H9 (cell line): Measurements from ENCODE around the gene FTO. TPM values are rescaled to one million over a fixed set of nuclear protein-coding genes. Genes with fewer than 3 reads are reported as not detected.

Experiments
- DNase-seq: peaks from one replicate; pipeline ENCODE4 v3.0.0-alpha.2; 2017
- H2AFZ ChIP-seq: one replicate; pipeline ENCODE4 v1.6.1; 2013; ENCODE audit warnings: mild to moderate bottlenecking, low read length, control low read depth, moderate library complexity
- H2AK5ac ChIP-seq: 2 replicates; pipeline ENCODE4 v1.6.1; 2013; ENCODE audit warnings: low read length, control low read depth, mixed read lengths; ENCODE audit not compliant: insufficient read length
- H2BK120ac ChIP-seq: one replicate; pipeline ENCODE4 v1.6.1; 2013; ENCODE audit warnings: low read depth, mild to moderate bottlenecking, low read length, control low read depth, inconsistent platforms; ENCODE audit not compliant: poor library complexity, severe bottlenecking
- H2BK12ac ChIP-seq: 2 replicates; pipeline ENCODE4 v1.6.1; 2013; ENCODE audit warnings: low read length, control low read depth, mixed read lengths, low read depth; ENCODE audit not compliant: insufficient read length
- H2BK15ac ChIP-seq: 2 replicates; pipeline ENCODE4 v1.6.1; 2013; ENCODE audit warnings: low read depth, low read length, control low read depth
- H2BK20ac ChIP-seq: one replicate; pipeline ENCODE4 v1.6.1; 2013; ENCODE audit warnings: low read depth, mild to moderate bottlenecking, low read length, control low read depth, inconsistent platforms; ENCODE audit not compliant: poor library complexity, severe bottlenecking
- H2BK5ac ChIP-seq: 2 replicates; pipeline ENCODE4 v1.6.1; 2013; ENCODE audit warnings: low read length, control low read depth, mixed read lengths; ENCODE audit not compliant: insufficient read length
- H3K14ac ChIP-seq: 2 replicates; pipeline ENCODE4 v1.6.1; 2013; ENCODE audit warnings: low read length, control low read depth; ENCODE audit not compliant: insufficient read depth
- H3K18ac ChIP-seq: 2 replicates; pipeline ENCODE4 v1.6.1; 2013; ENCODE audit warnings: low read depth, mild to moderate bottlenecking, mixed read lengths, low read length, control low read depth; ENCODE audit not compliant: insufficient read length
- H3K23ac ChIP-seq: 2 replicates; pipeline ENCODE4 v1.6.1; 2013; ENCODE audit warnings: low read length, control low read depth, mixed read lengths, low read depth; ENCODE audit not compliant: insufficient read length
- H3K23me2 ChIP-seq: 2 replicates; pipeline ENCODE4 v1.6.1; 2013; ENCODE audit warnings: low read depth, mild to moderate bottlenecking, mixed read lengths, low read length, control low read depth; ENCODE audit not compliant: insufficient read length, poor library complexity, severe bottlenecking
- H3K27ac ChIP-seq: 2 replicates; pipeline ENCODE4 v1.5.1; 2013; ENCODE audit warnings: low read length, control low read depth, mixed read lengths, low read depth; ENCODE audit not compliant: insufficient read length
- H3K27me3 ChIP-seq: 2 replicates; pipeline ENCODE4 v1.6.1; 2013; ENCODE audit warnings: low read length, control low read depth, inconsistent platforms; ENCODE audit not compliant: insufficient read depth
- H3K4ac ChIP-seq: 2 replicates; pipeline ENCODE4 v1.6.1; 2013; ENCODE audit warnings: low read depth, mild to moderate bottlenecking, control low read depth, inconsistent platforms, low read length, moderate library complexity
- H3K4me1 ChIP-seq: 2 replicates; pipeline ENCODE4 v1.6.1; 2013; ENCODE audit warnings: low read length, control low read depth, inconsistent platforms; ENCODE audit not compliant: insufficient read depth
- H3K4me2 ChIP-seq: 2 replicates; pipeline ENCODE4 v1.6.1; 2013; ENCODE audit warnings: low read length, control low read depth, mixed read lengths; ENCODE audit not compliant: insufficient read length, insufficient read depth
- H3K56ac ChIP-seq: 2 replicates; pipeline ENCODE4 v1.6.1; 2013; ENCODE audit warnings: low read depth, mild to moderate bottlenecking, mixed read lengths, low read length, control low read depth; ENCODE audit not compliant: insufficient read length
- H3K79me1 ChIP-seq: 2 replicates; pipeline ENCODE4 v1.6.1; 2013; ENCODE audit warnings: low read depth, mild to moderate bottlenecking, moderate library complexity, low read length, control low read depth, inconsistent platforms; ENCODE audit not compliant: insufficient read depth, poor library complexity, severe bottlenecking
- H3K79me2 ChIP-seq: 2 replicates; pipeline ENCODE4 v1.6.1; 2013; ENCODE audit warnings: low read length, control low read depth, inconsistent platforms; ENCODE audit not compliant: insufficient read depth
- H3K9ac ChIP-seq: 2 replicates; pipeline ENCODE4 v1.6.1; 2013; ENCODE audit warnings: low read length, control low read depth, mixed read lengths; ENCODE audit not compliant: insufficient read length; ENCODE audit errors: extremely low read depth
- H3K9me3 ChIP-seq: one replicate; pipeline ENCODE4 v1.6.1; 2013; ENCODE audit warnings: low read depth, low read length, inconsistent platforms; ENCODE audit not compliant: control insufficient read depth
- H3T11ph ChIP-seq: one replicate; pipeline ENCODE4 v1.6.1; 2013; ENCODE audit warnings: mild to moderate bottlenecking, low read length, control low read depth, inconsistent platforms
- H4K20me1 ChIP-seq: one replicate; pipeline ENCODE4 v1.6.1; 2013; ENCODE audit not compliant: control insufficient read depth, insufficient read length, insufficient read depth
- H4K5ac ChIP-seq: 2 replicates; pipeline ENCODE4 v1.6.1; 2013; ENCODE audit warnings: low read depth, mild to moderate bottlenecking, mixed read lengths, low read length, control low read depth; ENCODE audit not compliant: insufficient read length
- H4K8ac ChIP-seq: replicated peaks from 2 replicates; pipeline ENCODE4 v1.6.1; 2013; ENCODE audit warnings: low read length, control low read depth, mixed read lengths, low read depth; ENCODE audit not compliant: insufficient read length
- H4K91ac ChIP-seq: 2 replicates; pipeline ENCODE4 v1.6.1; 2013; ENCODE audit warnings: low read depth, mild to moderate bottlenecking, moderate library complexity, mixed read lengths, low read length, control low read depth; ENCODE audit not compliant: insufficient read length
- H3K27ac Mint-ChIP-seq, 3 experiments: 2 replicates in 2 of 3; 3 replicates in 1 of 3; pipeline ENCODE4 v1.8.0; 2020 to 2021; ENCODE audit warnings: mixed read lengths in 3 of 3, mild to moderate bottlenecking in 1 of 3, moderate library complexity in 1 of 3
- H3K27me3 Mint-ChIP-seq: 2 replicates; pipeline ENCODE4 v1.8.0; 2021; ENCODE audit warnings: low read depth, mild to moderate bottlenecking, moderate library complexity, mixed read lengths
- H3K36me3 Mint-ChIP-seq, 3 experiments: 2 replicates in 2 of 3; 3 replicates in 1 of 3; pipeline ENCODE4 v1.8.0; 2020 to 2021; ENCODE audit warnings: low read depth in 3 of 3, mixed read lengths in 3 of 3; ENCODE audit not compliant: insufficient read depth in 1 of 3
- H3K4me1 Mint-ChIP-seq, 2 experiments: 2 replicates each; pipeline ENCODE4 v1.8.0; 2020; ENCODE audit warnings: mixed read lengths in 2 of 2
- H3K4me3 Mint-ChIP-seq, 2 experiments: 2 replicates in 1 of 2; 3 replicates in 1 of 2; pipeline ENCODE4 v1.8.0; 2020 to 2021; ENCODE audit warnings: mild to moderate bottlenecking in 2 of 2, mixed read lengths in 2 of 2, moderate library complexity in 1 of 2
- H3K9me3 Mint-ChIP-seq, 2 experiments: 2 replicates in 1 of 2; 3 replicates in 1 of 2; pipeline ENCODE4 v1.8.0; 2020; ENCODE audit warnings: mild to moderate bottlenecking in 2 of 2, mixed read lengths in 2 of 2, moderate library complexity in 1 of 2
- CTCF ChIP-seq: fragments of 200-600 bp; sonication (generic); conservative IDR thresholded peaks from 3 replicates; pipeline ENCODE4 v1.8.0; 2021; ENCODE audit warnings: antibody characterized with exemption, mild to moderate bottlenecking
- WGBS: extraction: QIAGEN DNeasy Blood & Tissue Kit; methylation state at CpG from one replicate; pipeline ENCODE4 v1.1.7; 2013; ENCODE audit warnings: missing lambda C conversion rate, low lambda C conversion rate, mixed read lengths; ENCODE audit not compliant: insufficient read length; ENCODE audit errors: extremely low coverage; 5-methylcytosine and 5-hydroxymethylcytosine counted together
- total RNA-seq: library from RNA; stranded (reverse); gene quantifications from 2 replicates; pipeline ENCODE4 v1.2.1, GENCODE V29; 2021

The FTO gene
- total RNA-seq, 1 experiment from 2014 or later, result 67.9 TPM

- Histone ChIP-seq H2AK5ac (no peak overlapping the region), H3K9ac (no peak overlapping the region)
These were observed 246.7 kb downstream of the FTO start for GRCh38 chr16:53950677-53951076.

More at GRCh38 chr16:53950677-53951076, 246.7 kb downstream of the FTO start:
- no peak overlapping the region for H3K4me3 Mint-ChIP-seq
- 0 out of 4 replicates have a peak, but pooled peaks cover 0 to 3% of the 10 kb centered on the region in 2 experiments for H3K4me1 Mint-ChIP-seq
- no peaks in the 10 kb centered on the region for H3K9me3 Mint-ChIP-seq
- no peak overlapping the region for H3T11ph ChIP-seq
- no peaks in the 10 kb centered on the region for H4K20me1 ChIP-seq
- H4K8ac ChIP-seq, result no peak overlapping the region
- no peaks in the 10 kb centered on the region; the same call in 1 of the 2 replicates for H3K79me2 ChIP-seq
- no peak for TF ChIP-seq CTCF
- no peak overlapping the region for H2BK15ac ChIP-seq
- no peaks in the 10 kb centered on the region for H3K27me3 ChIP-seq
- no peak overlapping the region for H3K23ac ChIP-seq
- no peak overlapping the region for H4K5ac ChIP-seq
- no peak overlapping the region for H3K4ac ChIP-seq
- no peak overlapping the region for H3K18ac ChIP-seq
- no peak overlapping the region for H3K4me2 ChIP-seq
- no peak overlapping the region for H2BK20ac ChIP-seq
- no peak overlapping the region for H2BK5ac ChIP-seq
- H3K4me1 ChIP-seq, result no peaks in the 10 kb centered on the region
- no peaks in the 10 kb centered on the region for H3K27me3 Mint-ChIP-seq
- no peak overlapping the region for H3K27ac ChIP-seq
- no peak overlapping the region for H2AFZ ChIP-seq
- no peaks in the 10 kb centered on the region for H3K79me1 ChIP-seq
- H3K27ac Mint-ChIP-seq, result no peak overlapping the region
- no peak overlapping the region for H2BK120ac ChIP-seq
- no peaks in the 10 kb centered on the region for H3K23me2 ChIP-seq
- no peak overlapping the region for H3K56ac ChIP-seq
- no peaks in the 10 kb centered on the region for H3K9me3 ChIP-seq
- no peaks in the 10 kb centered on the region for H3K36me3 Mint-ChIP-seq
- no peak for DNase-seq
- WGBS, result no CpG with 5 or more reads among the region's 5 CpGs
- H4K91ac ChIP-seq, result no peak overlapping the region
- no peak overlapping the region for H3K14ac ChIP-seq
- no peak overlapping the region for H2BK12ac ChIP-seq
